GM23338 (cell line): Measurements from ENCODE around the gene UBN1. TPM values are rescaled to one million over a fixed set of nuclear protein-coding genes. Genes with fewer than 3 reads are reported as not detected.

Experiments
- CREB1 ChIP-seq: fragments of 250-450 bp; sonication (Bioruptor Pico); IDR thresholded peaks from 2 replicates; pipeline ENCODE4 v1.5.0; 2020; ENCODE audit warnings: low read depth, mild to moderate bottlenecking, moderate library complexity
- EZH2 ChIP-seq: fragments of 200-600 bp; sonication (generic); IDR thresholded peaks from one replicate; pipeline ENCODE4 v1.8.0; 2017; ENCODE audit warnings: antibody characterized with exemption, mild to moderate bottlenecking, low read depth; ENCODE audit not compliant: unreplicated experiment
- STAT1 ChIP-seq: IDR thresholded peaks from one replicate; pipeline ENCODE4 v1.6.1; 2016; ENCODE audit warnings: antibody characterized with exemption; ENCODE audit not compliant: unreplicated experiment
- ZNF114 ChIP-seq: fragments of 250-450 bp; sonication (Bioruptor Pico); IDR thresholded peaks from 2 replicates; pipeline ENCODE4 v1.5.0; 2020; ENCODE audit warnings: mild to moderate bottlenecking, moderate library complexity
- polyA plus RNA-seq: library from polyadenylated mRNA; unstranded; fragments of >200 nt; fragmentation: Nextera tagmentation; extraction: Ambion mirVana; gene quantifications from 2 replicates; pipeline ENCODE4 v1.2.1, GENCODE V29; 2016
- total RNA-seq: library from RNA; depleted of rRNA; stranded (reverse); fragments of >200 nt; shearing (Covaris generic); gene quantifications from 2 replicates; pipeline ENCODE4 v1.2.3, GENCODE V29; 2014
- TF ChIP-seq, protein P1 (sequence below): fragments of 250-450 bp; sonication (Bioruptor Pico); IDR thresholded peaks from 2 replicates; pipeline ENCODE4 v1.5.0; 2020; ENCODE audit warnings: mild to moderate bottlenecking, moderate library complexity
- TF ChIP-seq, protein P2 (sequence below): IDR thresholded peaks from one replicate; pipeline ENCODE4 v1.6.1; 2018; ENCODE audit warnings: antibody characterized with exemption; ENCODE audit not compliant: unreplicated experiment

UBN1 gene
- total and polyA plus RNA-seq, 2 experiments from 2014 or later: 18.3 to 46.8 TPM

DNA sequence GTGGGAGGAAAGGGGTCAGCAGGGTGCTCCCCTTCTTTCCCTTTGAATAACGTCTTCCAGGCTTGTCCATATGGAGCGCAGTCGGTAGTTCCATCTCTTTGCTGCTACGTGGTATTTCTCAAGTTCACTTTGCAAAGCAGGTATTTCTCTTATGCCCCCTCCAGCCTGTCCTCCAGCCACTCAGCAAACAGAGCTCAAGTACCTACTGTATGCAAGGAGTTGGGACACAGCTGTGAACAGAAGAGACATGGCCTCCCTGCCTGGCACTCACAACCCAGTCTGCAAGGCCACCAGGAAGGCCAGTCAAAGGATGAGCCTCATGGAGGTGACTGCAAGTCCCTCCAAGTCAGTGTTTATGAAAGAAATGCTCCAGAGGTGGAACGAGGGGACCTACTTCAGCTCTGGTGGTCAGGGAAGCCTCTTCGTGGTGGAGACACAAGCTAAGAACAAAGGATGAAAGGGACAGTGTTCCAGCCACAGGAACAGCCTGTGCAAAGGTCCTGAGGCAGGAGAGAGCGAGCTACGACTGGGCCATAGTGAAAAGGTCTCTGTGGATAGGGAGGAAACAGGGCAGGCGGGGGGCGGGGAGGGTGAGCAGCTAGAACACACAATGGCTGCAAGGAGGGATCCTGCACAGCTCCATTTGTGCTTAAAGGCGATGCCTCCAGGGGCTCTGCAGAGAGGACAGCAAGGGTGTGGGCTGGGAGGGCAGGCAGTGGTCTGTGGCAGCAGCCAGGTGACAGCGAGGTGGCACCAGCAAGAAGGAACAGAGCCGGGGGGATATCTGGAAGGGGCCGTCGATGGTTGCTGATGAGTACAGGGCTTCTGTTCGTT is 57.0 kb downstream of the UBN1 start (continued):
- TF ChIP-seq, protein P1, sequence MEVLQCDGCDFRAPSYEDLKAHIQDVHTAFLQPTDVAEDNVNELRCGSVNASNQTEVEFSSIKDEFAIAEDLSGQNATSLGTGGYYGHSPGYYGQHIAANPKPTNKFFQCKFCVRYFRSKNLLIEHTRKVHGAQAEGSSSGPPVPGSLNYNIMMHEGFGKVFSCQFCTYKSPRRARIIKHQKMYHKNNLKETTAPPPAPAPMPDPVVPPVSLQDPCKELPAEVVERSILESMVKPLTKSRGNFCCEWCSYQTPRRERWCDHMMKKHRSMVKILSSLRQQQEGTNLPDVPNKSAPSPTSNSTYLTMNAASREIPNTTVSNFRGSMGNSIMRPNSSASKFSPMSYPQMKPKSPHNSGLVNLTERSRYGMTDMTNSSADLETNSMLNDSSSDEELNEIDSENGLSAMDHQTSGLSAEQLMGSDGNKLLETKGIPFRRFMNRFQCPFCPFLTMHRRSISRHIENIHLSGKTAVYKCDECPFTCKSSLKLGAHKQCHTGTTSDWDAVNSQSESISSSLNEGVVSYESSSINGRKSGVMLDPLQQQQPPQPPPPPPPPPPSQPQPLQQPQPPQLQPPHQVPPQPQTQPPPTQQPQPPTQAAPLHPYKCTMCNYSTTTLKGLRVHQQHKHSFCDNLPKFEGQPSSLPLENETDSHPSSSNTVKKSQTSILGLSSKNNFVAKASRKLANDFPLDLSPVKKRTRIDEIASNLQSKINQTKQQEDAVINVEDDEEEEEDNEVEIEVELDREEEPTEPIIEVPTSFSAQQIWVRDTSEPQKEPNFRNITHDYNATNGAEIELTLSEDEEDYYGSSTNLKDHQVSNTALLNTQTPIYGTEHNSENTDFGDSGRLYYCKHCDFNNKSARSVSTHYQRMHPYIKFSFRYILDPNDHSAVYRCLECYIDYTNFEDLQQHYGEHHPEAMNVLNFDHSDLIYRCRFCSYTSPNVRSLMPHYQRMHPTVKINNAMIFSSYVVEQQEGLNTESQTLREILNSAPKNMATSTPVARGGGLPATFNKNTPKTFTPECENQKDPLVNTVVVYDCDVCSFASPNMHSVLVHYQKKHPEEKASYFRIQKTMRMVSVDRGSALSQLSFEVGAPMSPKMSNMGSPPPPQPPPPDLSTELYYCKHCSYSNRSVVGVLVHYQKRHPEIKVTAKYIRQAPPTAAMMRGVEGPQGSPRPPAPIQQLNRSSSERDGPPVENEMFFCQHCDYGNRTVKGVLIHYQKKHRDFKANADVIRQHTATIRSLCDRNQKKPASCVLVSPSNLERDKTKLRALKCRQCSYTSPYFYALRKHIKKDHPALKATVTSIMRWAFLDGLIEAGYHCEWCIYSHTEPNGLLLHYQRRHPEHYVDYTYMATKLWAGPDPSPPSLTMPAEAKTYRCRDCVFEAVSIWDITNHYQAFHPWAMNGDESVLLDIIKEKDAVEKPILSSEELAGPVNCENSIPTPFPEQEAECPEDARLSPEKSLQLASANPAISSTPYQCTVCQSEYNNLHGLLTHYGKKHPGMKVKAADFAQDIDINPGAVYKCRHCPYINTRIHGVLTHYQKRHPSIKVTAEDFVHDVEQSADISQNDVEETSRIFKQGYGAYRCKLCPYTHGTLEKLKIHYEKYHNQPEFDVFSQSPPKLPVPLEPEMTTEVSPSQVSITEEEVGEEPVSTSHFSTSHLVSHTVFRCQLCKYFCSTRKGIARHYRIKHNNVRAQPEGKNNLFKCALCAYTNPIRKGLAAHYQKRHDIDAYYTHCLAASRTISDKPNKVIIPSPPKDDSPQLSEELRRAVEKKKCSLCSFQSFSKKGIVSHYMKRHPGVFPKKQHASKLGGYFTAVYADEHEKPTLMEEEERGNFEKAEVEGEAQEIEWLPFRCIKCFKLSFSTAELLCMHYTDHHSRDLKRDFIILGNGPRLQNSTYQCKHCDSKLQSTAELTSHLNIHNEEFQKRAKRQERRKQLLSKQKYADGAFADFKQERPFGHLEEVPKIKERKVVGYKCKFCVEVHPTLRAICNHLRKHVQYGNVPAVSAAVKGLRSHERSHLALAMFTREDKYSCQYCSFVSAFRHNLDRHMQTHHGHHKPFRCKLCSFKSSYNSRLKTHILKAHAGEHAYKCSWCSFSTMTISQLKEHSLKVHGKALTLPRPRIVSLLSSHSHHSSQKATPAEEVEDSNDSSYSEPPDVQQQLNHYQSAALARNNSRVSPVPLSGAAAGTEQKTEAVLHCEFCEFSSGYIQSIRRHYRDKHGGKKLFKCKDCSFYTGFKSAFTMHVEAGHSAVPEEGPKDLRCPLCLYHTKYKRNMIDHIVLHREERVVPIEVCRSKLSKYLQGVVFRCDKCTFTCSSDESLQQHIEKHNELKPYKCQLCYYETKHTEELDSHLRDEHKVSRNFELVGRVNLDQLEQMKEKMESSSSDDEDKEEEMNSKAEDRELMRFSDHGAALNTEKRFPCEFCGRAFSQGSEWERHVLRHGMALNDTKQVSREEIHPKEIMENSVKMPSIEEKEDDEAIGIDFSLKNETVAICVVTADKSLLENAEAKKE: no peak
- TF ChIP-seq EZH2 (no peak), STAT1 (no peak), ZNF114 (CRISPR knock-in tag) (no peak), CREB1 (CRISPR knock-in tag) (no peak)
- TF ChIP-seq, protein P2, sequence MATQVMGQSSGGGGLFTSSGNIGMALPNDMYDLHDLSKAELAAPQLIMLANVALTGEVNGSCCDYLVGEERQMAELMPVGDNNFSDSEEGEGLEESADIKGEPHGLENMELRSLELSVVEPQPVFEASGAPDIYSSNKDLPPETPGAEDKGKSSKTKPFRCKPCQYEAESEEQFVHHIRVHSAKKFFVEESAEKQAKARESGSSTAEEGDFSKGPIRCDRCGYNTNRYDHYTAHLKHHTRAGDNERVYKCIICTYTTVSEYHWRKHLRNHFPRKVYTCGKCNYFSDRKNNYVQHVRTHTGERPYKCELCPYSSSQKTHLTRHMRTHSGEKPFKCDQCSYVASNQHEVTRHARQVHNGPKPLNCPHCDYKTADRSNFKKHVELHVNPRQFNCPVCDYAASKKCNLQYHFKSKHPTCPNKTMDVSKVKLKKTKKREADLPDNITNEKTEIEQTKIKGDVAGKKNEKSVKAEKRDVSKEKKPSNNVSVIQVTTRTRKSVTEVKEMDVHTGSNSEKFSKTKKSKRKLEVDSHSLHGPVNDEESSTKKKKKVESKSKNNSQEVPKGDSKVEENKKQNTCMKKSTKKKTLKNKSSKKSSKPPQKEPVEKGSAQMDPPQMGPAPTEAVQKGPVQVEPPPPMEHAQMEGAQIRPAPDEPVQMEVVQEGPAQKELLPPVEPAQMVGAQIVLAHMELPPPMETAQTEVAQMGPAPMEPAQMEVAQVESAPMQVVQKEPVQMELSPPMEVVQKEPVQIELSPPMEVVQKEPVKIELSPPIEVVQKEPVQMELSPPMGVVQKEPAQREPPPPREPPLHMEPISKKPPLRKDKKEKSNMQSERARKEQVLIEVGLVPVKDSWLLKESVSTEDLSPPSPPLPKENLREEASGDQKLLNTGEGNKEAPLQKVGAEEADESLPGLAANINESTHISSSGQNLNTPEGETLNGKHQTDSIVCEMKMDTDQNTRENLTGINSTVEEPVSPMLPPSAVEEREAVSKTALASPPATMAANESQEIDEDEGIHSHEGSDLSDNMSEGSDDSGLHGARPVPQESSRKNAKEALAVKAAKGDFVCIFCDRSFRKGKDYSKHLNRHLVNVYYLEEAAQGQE: no peak
